Measurements from ENCODE around the gene PPP3CA.

Gene PPP3CA

GRCh38 chr4:101348995-101349800 lies 1.9 kb upstream of the PPP3CA start:
- no peak for TF ChIP-seq USF1 (IDR thresholded peaks at IDR 0.05)
- peak; percentile 67 for TF ChIP-seq NFIC (IDR thresholded peaks at IDR 0.05)

GRCh38 chr4:101348367-101348827 lies 1.1 kb upstream of the PPP3CA start:
- no peak for TF ChIP-seq RAD21 (IDR thresholded peaks at IDR 0.05; ENCODE audit: low read depth)
- no peak for TF ChIP-seq CEBPB (IDR thresholded peaks at IDR 0.05)
- no peak for TF ChIP-seq ZBTB7A (IDR thresholded peaks at IDR 0.05; ENCODE audit: low read depth)
- TF ChIP-seq CREB1 (IDR thresholded peaks at IDR 0.05; ENCODE audit: low read depth) = no peak
- TF ChIP-seq MAX (IDR thresholded peaks at IDR 0.05) = no peak; the same call in 1 of the 2 replicates
- TF ChIP-seq TCF12 (IDR thresholded peaks at IDR 0.05; ENCODE audit: low read depth) = no peak; the same call in 1 of the 2 replicates
- no peak for TF ChIP-seq EGR1 (IDR thresholded peaks at IDR 0.05)
- no peak for TF ChIP-seq FOXM1 (IDR thresholded peaks at IDR 0.05; ENCODE audit: borderline replicate concordance, low read depth)
- TF ChIP-seq TEAD4 (IDR thresholded peaks at IDR 0.05) = no peak
- no peak for TF ChIP-seq TAF1 (IDR thresholded peaks at IDR 0.05; ENCODE audit: low read depth)
- no peak for TF ChIP-seq USF1 (IDR thresholded peaks at IDR 0.05)
- TF ChIP-seq EP300 (IDR thresholded peaks at IDR 0.05; ENCODE audit: borderline replicate concordance) = no peak
- TF ChIP-seq YY1 (IDR thresholded peaks at IDR 0.05; ENCODE audit: low read depth) = no peak; the same call in 1 of the 2 replicates
- no peak for TF ChIP-seq REST (IDR thresholded peaks at IDR 0.05; ENCODE audit: low read depth)

GRCh38 chr4:101347557-101348366 lies 436 bp upstream of the PPP3CA start:
- TF ChIP-seq TCF12 (IDR thresholded peaks at IDR 0.05; ENCODE audit: low read depth) (peak; percentile 14; the same call in 1 of the 2 replicates), FOXM1 (IDR thresholded peaks at IDR 0.05; ENCODE audit: borderline replicate concordance, low read depth) (no peak), CREB1 (IDR thresholded peaks at IDR 0.05; ENCODE audit: low read depth) (no peak), TAF1 (IDR thresholded peaks at IDR 0.05; ENCODE audit: low read depth) (peak; percentile 64), USF1 (IDR thresholded peaks at IDR 0.05) (peak; percentile 74), NFIC (IDR thresholded peaks at IDR 0.05) (peak; percentile 39; the same call in 1 of the 2 replicates), ZBTB7A (IDR thresholded peaks at IDR 0.05; ENCODE audit: low read depth) (no peak), EGR1 (IDR thresholded peaks at IDR 0.05) (peak; percentile 30; the same call in 1 of the 2 replicates), MAX (IDR thresholded peaks at IDR 0.05) (peak; percentile 80), YY1 (IDR thresholded peaks at IDR 0.05; ENCODE audit: low read depth) (peak; percentile 29; the same call in 1 of the 2 replicates), TEAD4 (IDR thresholded peaks at IDR 0.05) (no peak; the same call in 1 of the 2 replicates), RAD21 (IDR thresholded peaks at IDR 0.05; ENCODE audit: low read depth) (peak; percentile 8; the same call in 1 of the 2 replicates), CEBPB (IDR thresholded peaks at IDR 0.05) (no peak), REST (IDR thresholded peaks at IDR 0.05; ENCODE audit: low read depth) (no peak), EP300 (IDR thresholded peaks at IDR 0.05; ENCODE audit: borderline replicate concordance) (no peak)

GRCh38 chr4:101346351-101347266 lies 717 bp downstream of the PPP3CA start:
- TF ChIP-seq YY1 (IDR thresholded peaks at IDR 0.05; ENCODE audit: low read depth) (no peak), CEBPB (IDR thresholded peaks at IDR 0.05) (peak; percentile 85), TEAD4 (IDR thresholded peaks at IDR 0.05) (no peak), EGR1 (IDR thresholded peaks at IDR 0.05) (peak; percentile 18; the same call in 1 of the 2 replicates), REST (IDR thresholded peaks at IDR 0.05; ENCODE audit: low read depth) (no peak), USF1 (IDR thresholded peaks at IDR 0.05) (no peak; the same call in 1 of the 2 replicates), NFIC (IDR thresholded peaks at IDR 0.05) (no peak), MAX (IDR thresholded peaks at IDR 0.05) (peak; percentile 52), EP300 (IDR thresholded peaks at IDR 0.05; ENCODE audit: borderline replicate concordance) (peak; percentile 51; the same call in 1 of the 2 replicates)
